Astrocyte of the cerebellum (primary cell): ENCODE data around the gene SOX12.

Experiments used
- DNase-seq: peaks from one replicate; pipeline ENCODE4 v3.0.0-alpha.2; 2011; ENCODE audit warnings: low read depth
- H3K4me3 ChIP-seq: 2 replicates; pipeline ENCODE4 v1.5.1; 2011; ENCODE audit warnings: mild to moderate bottlenecking, low read depth, low read length, moderate library complexity
- in situ Hi-C: cut with HindIII; loops from 2 replicates; pipeline ENCODE4 v1.10.0; 2017; ENCODE audit warnings: low sequenced_read_pairs
- TF ChIP-seq, protein P1 (sequence below): IDR thresholded peaks from 2 replicates; pipeline ENCODE4 v1.5.1; 2012; ENCODE audit warnings: low read length, low read depth, moderate library complexity, mild to moderate bottlenecking; ENCODE audit errors: missing control alignments

The SOX12 gene

DNA sequence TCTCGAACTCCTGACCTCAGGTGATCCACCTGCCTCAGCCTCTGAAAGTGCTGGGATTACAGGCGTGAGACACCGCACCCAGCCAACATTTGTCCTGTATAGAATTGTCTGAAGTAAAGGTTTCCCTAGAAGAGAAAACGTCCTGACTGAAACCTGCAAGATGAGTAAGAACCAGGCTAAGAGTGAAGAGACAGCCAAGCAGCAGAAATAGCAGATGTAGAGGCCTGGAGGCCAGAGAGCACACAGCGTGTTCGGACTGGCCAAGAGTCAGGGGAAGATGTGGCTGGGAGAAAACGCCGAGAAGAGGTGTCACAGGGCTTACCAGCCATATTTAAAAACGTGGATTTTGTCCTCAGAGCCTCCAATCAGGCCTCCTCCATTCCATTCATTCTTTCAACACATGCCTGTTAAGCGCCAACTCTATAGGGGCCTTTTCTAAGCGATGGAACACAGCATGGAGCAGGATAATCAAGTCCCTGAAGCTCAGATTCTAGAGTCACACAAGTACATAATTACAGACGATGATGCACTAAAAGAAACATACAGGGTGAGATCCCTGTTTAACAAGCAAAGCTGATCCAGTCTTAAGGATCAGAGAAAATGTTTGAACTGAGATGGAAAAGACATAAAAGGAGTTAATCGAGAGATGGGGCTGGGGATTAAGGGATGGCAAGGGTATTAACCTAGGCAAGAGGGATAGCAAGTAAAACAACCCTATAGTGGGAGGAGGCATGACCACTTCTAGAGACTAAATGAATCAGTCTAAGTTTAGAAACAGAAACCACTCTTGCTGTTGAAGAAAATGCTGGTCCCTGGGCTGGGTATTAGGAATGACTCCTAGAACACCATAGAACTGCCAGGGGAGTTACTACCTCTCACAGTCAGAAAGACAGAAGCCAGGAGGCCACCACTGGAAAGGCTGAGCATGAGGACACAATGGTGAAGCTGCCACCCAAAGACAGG, 23.2 kb upstream of the SOX12 start:
- TF ChIP-seq, protein P1, sequence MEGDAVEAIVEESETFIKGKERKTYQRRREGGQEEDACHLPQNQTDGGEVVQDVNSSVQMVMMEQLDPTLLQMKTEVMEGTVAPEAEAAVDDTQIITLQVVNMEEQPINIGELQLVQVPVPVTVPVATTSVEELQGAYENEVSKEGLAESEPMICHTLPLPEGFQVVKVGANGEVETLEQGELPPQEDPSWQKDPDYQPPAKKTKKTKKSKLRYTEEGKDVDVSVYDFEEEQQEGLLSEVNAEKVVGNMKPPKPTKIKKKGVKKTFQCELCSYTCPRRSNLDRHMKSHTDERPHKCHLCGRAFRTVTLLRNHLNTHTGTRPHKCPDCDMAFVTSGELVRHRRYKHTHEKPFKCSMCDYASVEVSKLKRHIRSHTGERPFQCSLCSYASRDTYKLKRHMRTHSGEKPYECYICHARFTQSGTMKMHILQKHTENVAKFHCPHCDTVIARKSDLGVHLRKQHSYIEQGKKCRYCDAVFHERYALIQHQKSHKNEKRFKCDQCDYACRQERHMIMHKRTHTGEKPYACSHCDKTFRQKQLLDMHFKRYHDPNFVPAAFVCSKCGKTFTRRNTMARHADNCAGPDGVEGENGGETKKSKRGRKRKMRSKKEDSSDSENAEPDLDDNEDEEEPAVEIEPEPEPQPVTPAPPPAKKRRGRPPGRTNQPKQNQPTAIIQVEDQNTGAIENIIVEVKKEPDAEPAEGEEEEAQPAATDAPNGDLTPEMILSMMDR, result no peak
- H3K4me3 ChIP-seq, result no peak overlapping the region
- DNase-seq, result no peak
- in situ Hi-C loops, result no loop called here

DNA sequence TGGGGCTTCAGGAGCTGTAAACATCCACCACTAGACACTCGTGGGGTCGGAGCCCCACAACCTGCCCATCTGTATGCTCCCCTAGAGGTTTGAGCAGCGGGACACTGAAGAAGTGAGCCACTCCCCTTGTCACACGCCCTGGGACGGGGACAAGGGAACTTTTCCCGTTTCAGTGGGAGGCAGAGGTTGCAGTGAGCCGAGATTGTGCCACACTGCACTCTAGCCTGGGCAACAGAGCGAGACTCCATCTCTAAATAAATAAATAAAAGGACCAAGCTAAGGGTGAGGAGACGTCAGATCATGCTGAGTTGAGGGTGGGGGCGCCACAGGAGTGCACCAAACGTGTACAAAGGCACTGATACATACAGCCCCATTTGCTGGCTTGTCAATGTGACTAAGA, 19.6 kb upstream of the SOX12 start:
- TF ChIP-seq, protein P1, result no peak
- no peak overlapping the region for H3K4me3 ChIP-seq
- in situ Hi-C loops, result no loop called here
- DNase-seq, result no peak

DNA sequence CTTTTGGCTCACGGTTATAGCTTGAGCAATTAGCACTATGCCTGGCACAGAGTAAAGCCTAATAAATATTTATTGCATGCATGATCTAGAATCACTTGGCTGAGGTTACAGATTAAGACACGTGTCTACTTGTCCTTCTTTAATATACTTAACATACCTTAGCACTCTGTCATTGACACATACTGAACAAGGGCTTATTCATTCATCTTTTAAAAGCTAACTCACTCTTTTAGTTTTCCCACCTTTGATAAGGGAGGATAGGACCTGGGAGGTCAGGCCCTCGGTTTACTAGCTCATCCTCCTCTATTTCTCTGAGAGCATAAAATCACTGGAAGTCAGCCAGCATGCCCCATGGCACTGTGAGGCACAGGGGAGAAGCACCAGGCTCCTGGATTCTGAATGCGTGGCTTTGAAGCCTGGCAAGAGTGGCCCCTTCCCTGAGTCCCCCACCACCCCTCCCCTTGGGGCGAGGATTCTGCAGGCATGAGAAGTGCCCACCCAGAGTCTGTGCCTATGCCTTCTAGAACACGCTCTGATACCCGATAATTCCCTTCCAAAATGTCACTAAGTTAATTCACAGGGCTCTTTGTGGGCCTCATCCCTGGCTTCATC, 16.8 kb upstream of the SOX12 start:
- in situ Hi-C loops, result no loop called here
- TF ChIP-seq, protein P1, result no peak
- H3K4me3 ChIP-seq, result no peak overlapping the region
- DNase-seq, result no peak

DNA sequence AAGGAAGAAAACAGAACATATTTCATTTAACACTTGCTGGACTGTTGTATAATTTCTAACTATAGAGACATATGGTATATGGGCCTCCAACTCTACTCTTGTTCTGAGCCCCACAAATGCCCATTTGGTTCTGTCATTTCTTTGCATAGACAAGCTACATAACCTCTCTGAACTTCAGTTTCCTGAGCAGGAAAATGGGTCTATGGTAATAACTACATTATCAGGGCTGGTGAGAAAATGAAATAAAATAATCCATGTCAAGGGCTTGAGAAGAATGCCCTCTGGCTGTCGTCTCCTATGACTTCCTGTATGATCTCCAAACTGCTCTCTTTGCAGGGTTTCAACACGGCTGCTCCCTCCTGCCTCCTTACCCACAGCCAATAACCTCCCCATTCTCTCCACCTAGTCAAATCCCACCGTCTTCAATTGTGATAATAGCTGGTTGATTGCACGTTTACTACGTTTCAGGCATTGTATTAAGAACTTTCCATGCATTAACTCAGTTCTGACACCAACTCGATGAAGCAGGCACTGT, 16.0 kb upstream of the SOX12 start:
- TF ChIP-seq, protein P1, result no peak
- in situ Hi-C loops, result no loop called here
- no peak for DNase-seq
- H3K4me3 ChIP-seq, result peak overlapping the region; percentile 42

DNA sequence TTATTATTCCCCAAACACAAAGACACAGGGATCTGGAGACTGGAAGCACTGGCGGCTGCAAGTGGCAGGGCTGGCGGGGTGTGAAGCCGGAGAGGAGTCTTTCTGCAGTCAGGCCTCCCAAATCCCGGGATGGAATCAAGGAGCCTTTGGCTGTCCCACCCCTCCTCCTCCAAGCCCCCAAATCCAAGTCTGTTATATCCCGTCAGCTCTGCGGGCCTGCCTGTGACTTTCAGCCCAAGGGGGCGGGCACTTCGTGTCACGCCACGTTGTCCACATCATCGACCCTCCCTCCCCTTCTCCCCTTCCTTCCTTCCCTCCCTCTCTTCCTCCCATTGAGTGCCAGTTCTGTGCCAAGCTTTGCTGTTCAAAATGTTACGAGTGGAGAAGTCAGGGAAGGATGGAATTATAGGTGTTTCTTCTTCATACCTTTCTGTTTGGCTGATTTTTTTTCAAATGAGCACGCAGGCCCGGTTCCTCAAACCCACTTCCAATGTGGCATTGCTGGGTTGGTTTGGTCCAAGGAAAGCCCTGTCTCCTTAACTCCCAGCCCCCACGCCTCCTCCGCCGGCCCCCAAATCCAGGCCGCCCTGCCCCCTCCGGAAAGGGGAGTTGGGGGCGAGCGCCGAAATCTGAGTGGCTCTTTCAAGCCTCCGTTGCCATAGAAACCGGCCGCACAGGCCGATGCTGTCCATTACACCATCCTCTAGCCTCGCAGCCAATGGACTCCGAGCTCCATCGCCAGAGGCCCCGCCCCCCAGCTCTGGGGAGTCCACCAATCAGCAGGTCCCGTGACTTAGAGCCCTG, 15.3 kb upstream of the SOX12 start:
- TF ChIP-seq, protein P1, result no peak

DNA sequence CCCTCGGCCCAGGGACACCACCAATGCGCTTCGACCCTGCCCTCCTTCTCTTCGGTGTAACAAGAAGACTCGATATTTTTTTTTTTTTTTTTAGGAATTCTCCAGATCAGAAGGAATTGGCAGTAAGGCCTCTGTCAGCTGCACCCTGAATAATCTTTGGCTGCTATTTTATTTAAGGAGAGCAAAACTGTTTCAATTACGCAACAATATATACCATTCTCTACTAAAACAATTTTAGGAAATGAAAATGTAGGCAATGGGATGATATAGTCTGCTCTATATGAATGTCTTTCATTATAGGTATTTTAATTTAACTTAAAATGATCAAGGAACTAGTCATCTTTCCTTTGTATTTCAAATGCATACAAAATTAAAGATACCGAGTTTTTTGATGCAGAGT, 14.7 kb upstream of the SOX12 start:
- H3K4me3 ChIP-seq, result no peak overlapping the region
- TF ChIP-seq, protein P1, result no peak
- no peak for DNase-seq
- in situ Hi-C loops, result no loop called here

More for the DNA sequence above, 15.3 kb upstream of the SOX12 start:
- peak; percentile 97 for DNase-seq
- peak overlapping the region; percentile 42 for H3K4me3 ChIP-seq
- in situ Hi-C loops, result no loop called here
